ENCODE results near the gene SPATA19. TPM values are rescaled to one million over a fixed set of nuclear protein-coding genes. Genes with fewer than 3 reads are reported as not detected.

Gene SPATA19
- total and polyA plus RNA-seq, 11 donors = not detected

GRCh38 chr11:133833898-133834681, 11.2 kb downstream of the SPATA19 start:
- DNase-seq = no peak
- TF ChIP-seq CTCF (IDR thresholded peaks at IDR 0.05) = no peak
- Histone ChIP-seq H3K4me3 (no peak overlapping the region), H3K9me3 (peaks cover 0 to 10% (median 0%) of the 10 kb centered on the region in 12 donors), H3K4me1 (peaks cover 0 to 6% (median 0%) of the 10 kb centered on the region in 12 donors), H3K27ac (no peak overlapping the region), H3K27me3 (peaks cover 0 to 16% (median 0%) of the 10 kb centered on the region in 9 donors), H3K36me3 (no peaks in the 10 kb centered on the region)
- no peak for ATAC-seq
- intact Hi-C loops (cut with DNase I) = loop anchor here in 8 of 10 donors (2.0 to 10.0 kb wide), 6 partner anchors 309 to 755 kb away; no protein-coding TSS in a partner anchor
- 87 to 91% (median 89%) methylated on average over 17 of the region's 17 CpGs for WGBS, 4 donors

- H3K27me3 ChIP-seq = peaks cover 0 to 16% (median 0%) of the 10 kb centered on the region in 9 donors
- H3K4me1 ChIP-seq = peaks cover 0 to 6% (median 0%) of the 10 kb centered on the region in 12 donors
- peak overlapping the region in 1 of 12 donors; percentile 13 for H3K4me3 ChIP-seq
- peaks cover 0 to 9% (median 0%) of the 10 kb centered on the region in 12 donors for H3K9me3 ChIP-seq
- TF ChIP-seq CTCF (IDR thresholded peaks at IDR 0.05) = no peak
- no peak for TF ChIP-seq POLR2A (IDR thresholded peaks at IDR 0.05)
- no peaks in the 10 kb centered on the region for H3K36me3 ChIP-seq
- peak in 1 of 4 donors; percentile 27 for ATAC-seq
- intact Hi-C loops (cut with DNase I) = loop anchor here in 4 of 10 donors (5.0 to 10.0 kb wide), 3 partner anchors 308 to 751 kb away; no protein-coding TSS in a partner anchor
- 56 to 92% (median 88%) methylated on average over 58 to 83 of the region's 86 CpGs for WGBS, 4 donors
- H3K27ac ChIP-seq = no peak overlapping the region
- DNase-seq = no peak
Measured at GRCh38 chr11:133832991-133833897, 12.1 kb downstream of the SPATA19 start.

GRCh38 chr11:133832096-133832990, 13.0 kb downstream of the SPATA19 start:
- 65 to 92% (median 78%) methylated on average over 42 to 53 of the region's 53 CpGs for WGBS, 4 donors
- DNase-seq (no peak), ATAC-seq (no peak)
- Histone ChIP-seq H3K27me3 (peaks cover 0 to 13% (median 0%) of the 10 kb centered on the region in 9 donors), H3K4me1 (peaks cover 0 to 6% (median 0%) of the 10 kb centered on the region in 12 donors), H3K9me3 (peaks cover 0 to under 1% (median 0%) of the 10 kb centered on the region in 12 donors), H3K27ac (no peak overlapping the region), H3K4me3 (peak overlapping the region in 1 of 12 donors; percentile 9), H3K36me3 (no peaks in the 10 kb centered on the region)
- intact Hi-C loops (cut with DNase I) = loop anchor here in 4 of 10 donors (5.0 to 10.0 kb wide), 3 partner anchors 308 to 750 kb away; no protein-coding TSS in a partner anchor
- TF ChIP-seq CTCF (IDR thresholded peaks at IDR 0.05) (no peak), POLR2A (IDR thresholded peaks at IDR 0.05) (no peak)

All from heart left ventricle (tissue), 16 donors.